Stimulated activated CD4-positive, alpha-beta T cell treated with anti-CD3 and anti-CD28 coated beads, Interleukin-4, amount 100 ng/mL, for 4 hours (primary cell): ENCODE data around the gene SLC38A6.
A peak's percentile ranks its signal among the peaks of the same experiment; 100 is the strongest.

ENCODE experiments used
- DNase-seq, 2 experiments: peaks; one replicate each; pipeline ENCODE4 v3.0.0-alpha.2; 2020

The SLC38A6 gene

GRCh38 chr14:60980811-60981632, at the start of gene SLC38A6, which contains the start of gene TRMT5:
TSS of gene SLC38A6 (plus strand) at chr14:60981245. CDS start at chr14:60981278, 33 bp downstream.
TSS of gene TRMT5 (minus strand) at chr14:60981079. CDS start at chr14:60980973, 106 bp downstream.
- peak; percentile 84 to 90 for DNase-seq

DNA sequence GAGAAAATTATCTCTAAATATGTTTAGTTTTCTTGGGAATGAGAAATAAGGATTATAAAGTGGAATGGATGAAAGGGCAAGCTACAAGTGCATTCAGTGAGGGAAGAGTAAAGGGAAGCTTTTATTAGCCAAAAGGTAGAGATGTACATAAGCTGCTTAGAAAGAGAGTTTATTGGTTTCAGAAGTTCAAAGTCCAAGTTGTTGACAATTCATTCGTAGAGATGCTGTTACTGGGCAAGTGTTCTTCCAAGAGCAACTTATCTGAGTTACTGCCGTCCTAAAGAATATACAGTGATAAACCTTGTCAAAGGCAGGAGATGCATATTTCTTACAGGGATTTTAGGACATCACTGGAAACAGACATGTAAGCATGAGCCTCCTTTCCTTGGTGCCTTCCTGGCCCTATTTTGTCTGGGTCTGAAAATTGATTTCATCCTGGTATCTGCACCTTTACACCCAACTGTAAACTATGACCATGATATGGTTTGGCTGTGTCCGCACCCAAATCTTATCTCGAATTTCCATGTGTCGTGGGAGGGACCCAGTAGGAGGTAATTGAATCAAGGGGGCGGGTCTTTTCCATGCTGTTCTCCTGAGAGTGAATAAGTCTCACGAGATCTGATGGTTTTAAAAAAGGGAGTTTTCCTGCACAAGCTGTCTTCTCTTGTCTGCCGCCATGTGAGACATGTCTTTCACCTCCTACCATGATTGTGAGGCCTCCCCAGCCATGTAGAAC, 47.0 kb upstream of the SLC38A6 start:
- no peak for DNase-seq

GRCh38 chr14:60935319-60935718, 45.7 kb upstream of the SLC38A6 start:
- no peak for DNase-seq

GRCh38 chr14:60943637-60944032, 37.4 kb upstream of the SLC38A6 start:
- DNase-seq = no peak

DNA sequence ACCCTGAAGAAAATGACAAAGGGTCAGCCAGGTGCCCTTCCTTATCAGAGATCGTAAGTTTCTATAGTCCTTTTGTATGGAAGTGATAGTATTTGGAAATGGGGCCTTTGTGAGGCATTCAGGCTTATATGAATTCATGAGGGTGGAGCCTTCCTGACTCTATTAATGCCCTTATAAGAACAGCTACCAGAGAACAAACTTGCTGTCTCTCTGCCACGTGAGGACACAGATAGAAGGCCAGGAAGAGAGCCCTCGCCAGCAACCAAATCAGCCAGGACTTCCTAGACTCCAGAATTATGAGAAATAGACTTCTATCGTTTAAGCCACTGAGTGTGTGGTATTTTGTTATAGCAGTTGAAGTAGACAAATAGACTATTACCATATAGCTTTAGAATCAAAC, 36.8 kb upstream of the SLC38A6 start:
- no peak for DNase-seq

GRCh38 chr14:60945984-60946383, 35.1 kb upstream of the SLC38A6 start:
- DNase-seq = no peak

- DNase-seq = no peak
Observed at GRCh38 chr14:60946773-60947172, 34.3 kb upstream of the SLC38A6 start.

GRCh38 chr14:60951776-60952435, 29.1 kb upstream of the SLC38A6 start:
- no peak for DNase-seq

DNA sequence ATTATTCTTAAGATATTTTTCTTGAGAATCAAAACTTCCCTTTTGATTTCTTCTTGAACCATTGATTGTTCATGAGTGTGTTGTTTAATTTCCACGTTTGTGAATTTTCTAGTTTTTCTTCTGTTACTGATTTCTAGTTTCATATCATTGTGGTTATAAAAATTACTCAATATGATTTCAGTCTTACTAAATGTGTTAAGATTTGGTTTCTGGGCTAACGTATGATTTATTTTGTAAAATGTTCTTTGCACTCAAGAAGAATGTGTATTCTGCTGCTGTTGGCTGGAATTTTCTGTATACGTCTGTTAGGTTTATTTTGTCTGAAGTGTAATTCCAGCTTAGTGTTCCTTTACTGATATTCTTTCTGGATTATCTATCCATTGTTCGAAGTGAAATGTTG, 24.8 kb upstream of the SLC38A6 start:
- no peak for DNase-seq

GRCh38 chr14:60956632-60957031, 24.4 kb upstream of the SLC38A6 start:
- DNase-seq = no peak

GRCh38 chr14:60958146-60958545, 22.9 kb upstream of the SLC38A6 start:
- DNase-seq = no peak

GRCh38 chr14:60963761-60964160, 17.3 kb upstream of the SLC38A6 start:
- DNase-seq = no peak

DNA sequence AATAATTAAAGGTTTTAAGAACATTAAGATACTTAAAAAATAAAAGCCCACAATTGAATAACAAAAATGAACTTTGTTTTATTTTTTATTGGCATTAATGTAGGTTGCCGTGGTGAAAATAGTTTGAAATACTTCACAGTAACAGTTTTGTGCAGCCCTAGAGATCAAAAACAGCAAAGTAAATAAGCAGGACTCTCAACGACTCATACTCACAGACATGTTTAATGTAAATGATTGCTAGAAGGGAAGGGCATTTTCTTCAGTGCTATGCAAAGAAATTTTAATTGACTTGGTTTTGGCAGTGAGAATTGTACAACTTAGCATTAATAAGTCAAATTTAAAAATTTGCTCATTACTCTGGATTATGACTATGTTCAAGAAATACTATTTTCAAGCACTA, 16.1 kb upstream of the SLC38A6 start:
- DNase-seq = no peak

DNA sequence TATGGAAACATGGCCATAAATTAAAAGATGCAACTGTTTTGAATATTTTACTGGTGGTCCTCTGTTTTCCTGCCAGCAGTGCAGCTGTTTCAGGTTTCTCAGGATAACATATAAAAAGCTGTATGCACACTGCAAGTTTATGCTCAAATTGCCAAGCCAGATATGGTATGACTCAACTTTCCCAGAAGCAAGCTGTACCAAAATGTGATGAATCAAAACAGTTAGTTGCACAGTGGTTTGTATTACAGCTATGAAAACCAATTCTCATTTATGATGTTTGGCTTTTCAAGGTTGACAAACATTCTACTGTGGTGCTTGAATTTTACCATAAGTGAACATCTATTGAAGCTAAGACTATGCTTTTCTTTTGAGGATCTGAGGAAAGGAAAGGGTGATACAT, 15.6 kb upstream of the SLC38A6 start:
- no peak for DNase-seq

DNA sequence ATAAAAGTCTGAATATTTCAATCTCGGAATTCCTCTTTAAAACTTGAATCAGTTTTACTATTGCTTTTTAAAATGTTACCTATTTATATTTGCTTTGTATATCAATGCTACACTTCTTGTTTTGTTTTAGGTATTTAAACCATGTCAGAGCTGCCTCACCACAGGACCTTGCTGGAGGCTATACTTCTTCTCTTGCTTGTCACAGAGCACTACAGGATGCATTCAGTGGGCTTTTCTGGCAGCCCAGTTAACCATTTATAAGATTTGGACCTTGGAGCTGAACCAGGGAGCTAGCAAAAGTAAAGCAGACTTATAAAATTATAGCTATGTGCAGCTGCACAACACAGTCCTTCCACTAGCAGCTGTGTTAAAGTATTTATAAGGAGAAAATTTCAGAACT, 12.9 kb upstream of the SLC38A6 start:
- no peak for DNase-seq

DNA sequence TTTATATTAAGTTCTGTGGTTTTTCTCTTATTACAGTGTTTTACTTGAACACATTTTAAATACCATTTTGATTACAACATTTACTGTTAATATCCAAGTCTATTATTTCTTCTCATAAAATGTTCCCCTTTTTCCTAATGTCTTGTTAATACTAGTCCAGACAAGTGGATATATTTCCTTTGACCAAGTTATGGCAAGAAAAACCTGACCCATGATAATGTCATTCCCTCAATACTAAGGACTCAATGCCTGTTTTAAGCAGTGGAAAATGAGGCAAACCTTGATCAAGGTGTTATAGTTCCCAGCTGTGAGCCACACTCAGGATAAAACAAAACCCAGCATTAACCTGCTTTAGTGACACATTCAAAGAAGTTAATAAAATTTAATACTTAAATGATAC, 12.4 kb upstream of the SLC38A6 start:
- no peak for DNase-seq

DNA sequence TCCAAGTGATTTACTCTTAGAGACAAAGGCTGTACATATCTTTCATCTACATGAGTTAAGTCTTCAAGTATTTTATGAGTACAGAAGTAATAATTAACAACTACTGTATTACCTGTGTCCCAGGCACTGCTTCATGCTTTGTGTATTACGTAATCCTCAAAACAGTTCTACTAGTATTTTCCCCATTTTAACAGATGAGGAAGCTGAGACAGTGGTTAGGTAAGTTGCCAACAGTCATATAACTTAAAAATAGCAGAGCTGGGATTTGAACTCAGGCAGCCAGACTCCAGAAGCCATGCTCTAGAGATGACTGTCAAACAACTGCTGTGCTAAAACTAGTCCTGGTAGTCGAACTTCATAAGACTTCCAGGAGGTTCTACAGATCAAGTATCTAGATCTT, 10.9 kb upstream of the SLC38A6 start:
- DNase-seq = no peak

DNA sequence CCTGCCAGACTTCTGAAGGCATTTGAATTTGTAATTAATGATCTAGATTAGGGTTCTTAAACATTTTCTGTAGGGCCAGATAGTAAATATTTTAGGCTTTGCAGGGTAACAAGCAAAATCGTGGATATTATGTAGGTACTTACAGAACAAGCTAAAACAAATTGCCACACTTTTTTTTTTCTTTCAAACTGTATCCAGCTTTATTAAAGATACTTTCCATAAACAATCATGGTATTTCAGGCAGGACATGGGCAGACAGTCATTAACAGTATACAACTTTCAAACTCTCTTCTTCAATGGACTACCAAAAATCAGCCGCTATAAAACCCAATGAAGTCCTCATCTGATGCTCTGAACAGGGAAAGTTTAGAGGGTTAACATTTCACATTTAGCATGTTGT, 9.8 kb upstream of the SLC38A6 start:
- no peak for DNase-seq

- no peak for DNase-seq
Observed at GRCh38 chr14:60972295-60972694, 8.8 kb upstream of the SLC38A6 start.

DNA sequence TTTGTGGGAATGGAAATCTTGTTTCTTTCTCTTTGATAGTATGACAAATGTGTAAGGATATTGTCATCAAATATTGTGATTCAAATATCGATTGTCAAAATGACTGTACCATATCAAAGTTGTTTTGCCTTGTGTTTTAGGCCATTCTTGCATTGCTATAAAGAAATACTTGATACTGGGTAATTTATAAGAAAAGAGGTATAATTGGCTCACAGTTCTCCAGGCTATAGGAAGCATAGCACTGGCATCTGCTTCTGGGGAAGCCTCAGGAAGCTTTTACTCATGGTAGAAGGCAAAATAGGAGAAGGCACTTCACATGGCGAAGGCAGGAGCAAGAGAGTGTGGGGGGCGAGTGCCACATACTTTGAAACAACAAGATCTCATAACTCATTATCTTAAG, 8.0 kb upstream of the SLC38A6 start:
- DNase-seq = no peak

DNA sequence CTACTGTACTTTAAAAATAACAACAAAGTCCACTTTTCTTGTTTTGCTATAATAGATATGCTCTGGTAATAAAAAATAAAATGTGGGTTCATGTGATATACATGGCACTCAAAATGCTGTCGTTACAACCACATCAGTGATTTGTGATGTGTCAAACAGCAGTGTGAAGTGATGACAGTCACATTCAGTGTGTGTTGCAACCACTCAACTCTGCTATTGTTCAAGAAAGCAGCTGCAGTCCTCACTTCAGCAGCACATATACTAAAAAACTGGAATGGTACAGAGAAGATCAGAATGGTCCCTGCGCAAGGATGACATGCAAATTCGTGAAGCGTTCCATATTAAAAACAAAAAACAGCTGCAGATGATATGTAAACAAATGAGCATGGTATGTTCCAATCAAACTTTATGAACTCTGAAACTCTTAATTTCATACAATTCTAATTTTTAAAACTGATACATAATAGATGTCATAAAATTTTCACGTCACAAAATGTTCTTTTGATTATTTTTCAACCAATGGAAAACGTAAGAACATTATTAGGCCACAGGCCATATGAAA, 6.9 kb upstream of the SLC38A6 start:
- no peak for DNase-seq

GRCh38 chr14:60975551-60975950, 5.5 kb upstream of the SLC38A6 start:
- DNase-seq = no peak

DNA sequence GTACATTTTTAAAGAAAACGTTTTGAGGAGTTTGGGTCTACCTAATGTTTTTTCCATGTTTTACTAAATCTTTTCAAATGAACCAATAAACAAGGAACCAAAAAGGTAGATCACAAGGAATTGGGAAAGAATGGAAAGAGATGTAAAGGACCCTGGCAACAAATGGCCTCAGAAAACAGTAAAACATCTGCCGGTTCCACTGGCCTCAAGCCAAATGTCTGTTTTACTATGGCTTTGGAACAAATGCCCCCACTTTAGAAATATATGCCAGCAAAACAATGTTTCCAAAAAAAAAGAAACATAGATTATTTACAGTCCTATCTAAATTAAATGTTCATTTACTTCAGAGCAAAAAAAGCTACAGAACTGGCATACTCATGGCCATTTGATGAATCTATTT, 3.2 kb upstream of the SLC38A6 start:
- DNase-seq = no peak
